Adrenal gland (tissue), 12 donors: ENCODE measurements around the gene MARCHF10. TPM values are rescaled to one million over a fixed set of nuclear protein-coding genes. Genes with fewer than 3 reads are reported as not detected.
A peak's percentile ranks its signal among the peaks of the same experiment; 100 is the strongest.

ENCODE experiments used
- DNase-seq, 7 donors: peaks; one replicate each; pipeline ENCODE4 v3.0.0-alpha.2; 2019 to 2020
- H3K27ac ChIP-seq, 5 donors: fragments of 200-600 bp; sonication (generic) in 4 of 5; 1 replicate in 3 of 5; 2 replicates in 2 of 5; pipeline versions ENCODE4 v1.5.1 to v1.8.0; 2016 to 2020; ENCODE audit warnings: mild to moderate bottlenecking in 1 of 5
- H3K27me3 ChIP-seq: fragments of 200-600 bp; 2 replicates; pipeline ENCODE4 v1.8.0; 2021
- H3K36me3 ChIP-seq, 2 donors: fragments of 200-600 bp; replicated peaks in 1 of 2; 1 replicate in 1 of 2; 2 replicates in 1 of 2; pipeline versions ENCODE4 v1.5.1 to v1.8.0; 2018 to 2022
- H3K4me1 ChIP-seq, 2 donors: fragments of 200-600 bp; replicated peaks in 1 of 2; 1 replicate in 1 of 2; 2 replicates in 1 of 2; pipeline versions ENCODE4 v1.5.1 to v1.8.0; 2018 to 2021
- H3K4me3 ChIP-seq, 4 donors: fragments of 200-600 bp; sonication (generic) in 3 of 4; one replicate each; pipeline ENCODE4 v1.5.1; 2016 to 2018
- H3K9me3 ChIP-seq, 3 donors: fragments of 200-600 bp; sonication (generic) in 1 of 3; replicated peaks in 1 of 3; 1 replicate in 2 of 3; 2 replicates in 1 of 3; pipeline versions ENCODE4 v1.5.1 to v1.8.0; 2016 to 2021
- POLR2A ChIP-seq, 2 donors: fragments of 450-650 bp; IDR thresholded peaks; one replicate each; pipeline ENCODE4 v1.6.1; 2017; ENCODE audit warnings: antibody characterized with exemption in 2 of 2, mild to moderate bottlenecking in 2 of 2, moderate library complexity in 1 of 2
- WGBS, 4 donors: extraction: QIAGEN DNeasy Blood & Tissue Kit in 2 of 4; methylation state at CpG; one replicate each; pipeline versions ENCODE4 v1.1.5 to v1.1.7; 2013 to 2017; 5-methylcytosine and 5-hydroxymethylcytosine counted together
- intact Hi-C, 2 donors: fragments of 100-400 bp; cut with DNase I; formaldehyde crosslinking; loops; one replicate each; pipeline versions ENCODE4 v1.14.1 to v1.15.0; 2022 to 2023
- polyA plus RNA-seq, 3 donors: library from polyadenylated mRNA; stranded (reverse); fragments of 200-250 nt in 2 of 3; fragments of 350-450 nt in 1 of 3; fragmentation: Illumina TruSeq in 1 of 3; extraction: RNeasy Lipid Tissue Mini Kit (QIAGEN cat#74804) in 1 of 3; gene quantifications; one replicate each; pipeline ENCODE4 v1.2.3, GENCODE V29; 2013 to 2014
- total RNA-seq, 9 donors: library from RNA; depleted of rRNA in 4 of 9; stranded (reverse); fragments of >200 nt in 4 of 9; fragments of 120-200 nt in 1 of 9; fragmentation: NEBNext Ultra II Directional in 1 of 9; extraction: Animal tissue kit (Norgen Biotek cat#: 25700) in 1 of 9; gene quantifications; one replicate each; pipeline versions ENCODE4 v1.1.0 to v1.2.4, GENCODE V29; 2013 to 2023
- TF ChIP-seq, protein P1 (sequence below), 6 experiments: fragments of 450-650 bp in 4 of 6; fragments of 200-600 bp in 2 of 6; sonication (generic) in 1 of 6; IDR thresholded peaks; 1 replicate in 5 of 6; 2 replicates in 1 of 6; pipeline versions ENCODE4 v1.5.1 to v1.8.0; 2016 to 2021; ENCODE audit warnings: antibody characterized with exemption in 6 of 6, mild to moderate bottlenecking in 2 of 6, moderate library complexity in 1 of 6
- donor health status: healthy with polysubstance abuse.
- donor health status: Bipolar disorder and iron deficiency.
- donor health status: DM: yes; HTN: yes; CAD: no.
- donor health status: DM: no; HTN: no; CAD: no.
- donor health status: DM: no; HTN: no; CAD: no.
- donor health status: DM: yes; HTN: yes; CAD: no.

MARCHF10 gene
- total and polyA plus RNA-seq, 12 donors: 0.31 to 0.64 (median 0.43) TPM; not detected in 8

DNA sequence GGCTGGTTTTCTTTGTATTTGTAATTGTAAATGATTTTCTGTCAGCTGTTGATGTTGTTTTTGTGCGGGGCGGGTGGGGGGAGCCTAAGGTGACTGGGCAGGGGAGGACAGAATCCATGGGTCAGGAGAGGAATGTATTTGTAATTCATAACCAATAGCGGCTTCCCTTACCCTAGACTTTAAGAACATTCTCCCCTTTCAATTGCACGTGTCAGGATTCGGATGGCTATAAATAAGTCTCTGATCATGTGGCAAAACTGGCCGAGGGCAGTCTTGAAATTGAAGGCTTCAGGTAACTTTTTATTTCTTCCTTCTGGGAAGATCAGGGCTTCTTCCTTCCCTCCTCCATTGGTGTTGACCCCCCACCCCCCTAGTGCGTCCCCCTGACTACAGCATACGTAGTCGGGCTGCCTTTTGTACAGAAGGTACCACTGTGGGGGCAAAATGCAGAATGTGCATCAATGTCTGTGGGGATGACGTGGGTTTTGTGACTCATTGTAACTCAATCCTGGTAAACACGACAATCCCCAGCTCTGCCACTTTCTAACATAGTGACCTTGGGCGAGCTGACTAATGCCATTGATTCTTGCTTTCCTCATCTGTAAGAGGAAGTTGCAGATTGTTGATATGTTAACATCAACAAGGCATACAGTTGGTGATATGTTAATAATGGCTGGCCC, 16.2 kb downstream of the MARCHF10 start:
- Histone ChIP-seq H3K27me3 (no peaks in the 10 kb centered on the region), H3K36me3 (no peaks in the 10 kb centered on the region), H3K4me1 (no peaks in the 10 kb centered on the region), H3K4me3 (no peak overlapping the region), H3K27ac (no peak overlapping the region), H3K9me3 (no peaks in the 10 kb centered on the region)
- DNase-seq: peak; percentile 41 to 75 (median 64)
- 46 to 54% (median 49%) methylated on average over 11 to 12 of the region's 12 CpGs for WGBS, 4 donors
- no peak for TF ChIP-seq POLR2A (IDR thresholded peaks at IDR 0.05)
- TF ChIP-seq, protein P1, sequence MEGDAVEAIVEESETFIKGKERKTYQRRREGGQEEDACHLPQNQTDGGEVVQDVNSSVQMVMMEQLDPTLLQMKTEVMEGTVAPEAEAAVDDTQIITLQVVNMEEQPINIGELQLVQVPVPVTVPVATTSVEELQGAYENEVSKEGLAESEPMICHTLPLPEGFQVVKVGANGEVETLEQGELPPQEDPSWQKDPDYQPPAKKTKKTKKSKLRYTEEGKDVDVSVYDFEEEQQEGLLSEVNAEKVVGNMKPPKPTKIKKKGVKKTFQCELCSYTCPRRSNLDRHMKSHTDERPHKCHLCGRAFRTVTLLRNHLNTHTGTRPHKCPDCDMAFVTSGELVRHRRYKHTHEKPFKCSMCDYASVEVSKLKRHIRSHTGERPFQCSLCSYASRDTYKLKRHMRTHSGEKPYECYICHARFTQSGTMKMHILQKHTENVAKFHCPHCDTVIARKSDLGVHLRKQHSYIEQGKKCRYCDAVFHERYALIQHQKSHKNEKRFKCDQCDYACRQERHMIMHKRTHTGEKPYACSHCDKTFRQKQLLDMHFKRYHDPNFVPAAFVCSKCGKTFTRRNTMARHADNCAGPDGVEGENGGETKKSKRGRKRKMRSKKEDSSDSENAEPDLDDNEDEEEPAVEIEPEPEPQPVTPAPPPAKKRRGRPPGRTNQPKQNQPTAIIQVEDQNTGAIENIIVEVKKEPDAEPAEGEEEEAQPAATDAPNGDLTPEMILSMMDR (IDR thresholded peaks at IDR 0.05): no peak
- intact Hi-C loops: no loop called here

- no peak for DNase-seq
- Histone ChIP-seq H3K4me3 (no peak overlapping the region), H3K36me3 (no peaks in the 10 kb centered on the region), H3K27me3 (no peaks in the 10 kb centered on the region), H3K4me1 (no peaks in the 10 kb centered on the region), H3K27ac (no peak overlapping the region), H3K9me3 (no peaks in the 10 kb centered on the region)
- intact Hi-C loops: no loop called here
- no peak for TF ChIP-seq POLR2A (IDR thresholded peaks at IDR 0.05)
- TF ChIP-seq, protein P1 (IDR thresholded peaks at IDR 0.05): no peak
- 74 to 83% (median 78%) methylated on average over 6 of the region's 6 CpGs for WGBS, 4 donors
These were observed 16.8 kb downstream of the MARCHF10 start for GRCh38 chr17:62791235-62791734.

GRCh38 chr17:62790564-62790986, 17.5 kb downstream of the MARCHF10 start:
- intact Hi-C loops: no loop called here
- Histone ChIP-seq H3K36me3 (no peaks in the 10 kb centered on the region), H3K9me3 (no peaks in the 10 kb centered on the region), H3K4me1 (no peaks in the 10 kb centered on the region), H3K27me3 (no peaks in the 10 kb centered on the region), H3K27ac (no peak overlapping the region), H3K4me3 (no peak overlapping the region)
- DNase-seq: no peak
- TF ChIP-seq POLR2A (IDR thresholded peaks at IDR 0.05): no peak
- TF ChIP-seq, protein P1 (IDR thresholded peaks at IDR 0.05): no peak
- 88 to 90% (median 89%) methylated on average over 7 of the region's 7 CpGs for WGBS, 4 donors

DNA sequence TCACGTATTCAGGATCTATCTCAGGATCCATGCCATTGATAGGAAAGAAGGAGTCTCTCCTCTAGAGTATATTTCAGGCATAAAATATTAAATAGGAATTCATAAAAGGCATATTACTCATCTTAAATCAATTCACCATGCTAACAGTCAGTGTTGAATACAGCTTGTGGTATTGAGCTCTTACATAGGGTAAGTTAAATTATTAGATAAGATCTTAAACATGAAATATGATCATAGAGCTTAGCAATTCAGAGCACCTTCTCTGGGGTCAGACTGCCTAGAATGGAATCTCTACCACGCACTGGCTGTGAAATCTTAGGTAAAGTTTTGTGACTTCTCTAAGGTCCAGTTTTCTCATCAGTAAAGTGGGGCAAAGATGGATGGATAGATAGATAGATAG, 20.7 kb downstream of the MARCHF10 start:
- 84 to 95% (median 93%) methylated on average over 2 of the region's 2 CpGs for WGBS, 4 donors
- intact Hi-C loops: no loop called here
- no peak for DNase-seq

More for the DNA sequence above, 20.7 kb downstream of the MARCHF10 start:
- no peaks in the 10 kb centered on the region for H3K9me3 ChIP-seq
- no peaks in the 10 kb centered on the region for H3K4me1 ChIP-seq
- H3K27ac ChIP-seq: no peak overlapping the region
- TF ChIP-seq POLR2A (IDR thresholded peaks at IDR 0.05): no peak
- TF ChIP-seq, protein P1 (IDR thresholded peaks at IDR 0.05): no peak
- H3K36me3 ChIP-seq: no peaks in the 10 kb centered on the region
- no peak overlapping the region for H3K4me3 ChIP-seq
- no peaks in the 10 kb centered on the region for H3K27me3 ChIP-seq
